ENCODE measurements around the gene PLD6. TPM values are rescaled to one million over a fixed set of nuclear protein-coding genes. Genes with fewer than 3 reads are reported as not detected.

The PLD6 gene
- total RNA-seq, 1 experiment from 2014 or later, result 4.2 TPM

- Histone ChIP-seq H3K9me3 (ENCODE audit: control insufficient read depth, insufficient read depth, low read depth, low read length) (no peaks in the 10 kb centered on the region), H3K36me3 (ENCODE audit: control insufficient read depth, insufficient read depth, low read length) (no peaks in the 10 kb centered on the region), H3K27me3 (ENCODE audit: control insufficient read depth, insufficient read depth, low read length) (no peaks in the 10 kb centered on the region), H3K4me3 (ENCODE audit: low read depth in 2 of 2, low read length in 2 of 2) (no peak overlapping the region), H3K27ac (ENCODE audit: low read length) (no peak overlapping the region), H3K4me1 (ENCODE audit: control insufficient read depth, insufficient read depth, low read length) (peaks cover 5% of the 10 kb centered on the region)
- ChIA-PET POLR2A (no interaction called here), CTCF (no interaction called here)
- TF ChIP-seq REST (IDR thresholded peaks at IDR 0.05; ENCODE audit: insufficient read depth in 1 of 2, low read depth in 2 of 2, low read length in 1 of 2) (no peak), CTCF (IDR thresholded peaks at IDR 0.05) (no peak)
- intact Hi-C loops (cut with micrococcal nuclease; ENCODE audit: unreplicated experiment), result no loop called here
- ATAC-seq (no peak), DNase-seq (ENCODE audit: low read depth, low spot score) (no peak)
- in situ Hi-C loops (cut with HindIII; ENCODE audit: low pct_unique_long_range_greater_than_20kb, low sequenced_read_pairs), result no loop called here
- BruUV-seq (replicated peaks), result no TSS peak
These were observed 4.2 kb downstream of the PLD6 start for GRCh38 chr17:17201907-17202306.

GRCh38 chr17:17201271-17201670, 4.9 kb downstream of the PLD6 start:
- ChIA-PET CTCF (interaction anchor here (0.8 kb wide), 1 partner anchor 18 kb away, joined by 3 read pairs; no protein-coding TSS in a partner anchor), POLR2A (no interaction called here)

More at GRCh38 chr17:17201271-17201670, 4.9 kb downstream of the PLD6 start:
- BruUV-seq (replicated peaks), result no TSS peak
- no peak for TF ChIP-seq TCF7L2 (IDR thresholded peaks at IDR 0.05; ENCODE audit: low read depth, low read length)
- no peak for TF ChIP-seq REST (IDR thresholded peaks at IDR 0.05; ENCODE audit: insufficient read depth in 1 of 2, low read depth in 2 of 2, low read length in 1 of 2)
- TF ChIP-seq POLR2AphosphoS5 (IDR thresholded peaks at IDR 0.05; ENCODE audit: low read depth, low read length), result no peak
- no peak for TF ChIP-seq CTCF (IDR thresholded peaks at IDR 0.05)
- no peak for TF ChIP-seq SIN3A (IDR thresholded peaks at IDR 0.05; ENCODE audit: borderline replicate concordance, insufficient read depth, low read depth, low read length)
- in situ Hi-C loops (cut with HindIII; ENCODE audit: low pct_unique_long_range_greater_than_20kb, low sequenced_read_pairs) (no loop called here), intact Hi-C loops (cut with micrococcal nuclease; ENCODE audit: unreplicated experiment) (no loop called here)
- no peak for ATAC-seq
- no peak overlapping the region for H3K4me3 ChIP-seq (ENCODE audit: low read depth in 2 of 2, low read length in 2 of 2)
- H3K27me3 ChIP-seq (ENCODE audit: control insufficient read depth, insufficient read depth, low read length), result no peaks in the 10 kb centered on the region
- DNase-seq (ENCODE audit: low read depth, low spot score), result no peak
- H3K36me3 ChIP-seq (ENCODE audit: control insufficient read depth, insufficient read depth, low read length), result no peaks in the 10 kb centered on the region
- peaks cover 3% of the 10 kb centered on the region; the same call in 1 of the 2 replicates for H3K4me1 ChIP-seq (ENCODE audit: control insufficient read depth, insufficient read depth, low read length)
- no peaks in the 10 kb centered on the region for H3K9me3 ChIP-seq (ENCODE audit: control insufficient read depth, insufficient read depth, low read depth, low read length)
- no peak overlapping the region for H3K27ac ChIP-seq (ENCODE audit: low read length)
